Adrenal gland (tissue), 5 donors: ENCODE results near the gene RNF2.

ENCODE experiments used
- POLR2A ChIP-seq, 2 donors: fragments of 450-650 bp; IDR thresholded peaks; one replicate each; pipeline ENCODE4 v1.6.1; 2017; ENCODE audit warnings: antibody characterized with exemption in 2 of 2, mild to moderate bottlenecking in 2 of 2, moderate library complexity in 1 of 2
- TF ChIP-seq, protein P1 (sequence below), 6 experiments: fragments of 450-650 bp in 4 of 6; fragments of 200-600 bp in 2 of 6; sonication (generic) in 1 of 6; IDR thresholded peaks; 1 replicate in 5 of 6; 2 replicates in 1 of 6; pipeline versions ENCODE4 v1.5.1 to v1.8.0; 2016 to 2021; ENCODE audit warnings: antibody characterized with exemption in 6 of 6, mild to moderate bottlenecking in 2 of 6, moderate library complexity in 1 of 6
- donor health status: DM: no; HTN: no; CAD: no.

DNA sequence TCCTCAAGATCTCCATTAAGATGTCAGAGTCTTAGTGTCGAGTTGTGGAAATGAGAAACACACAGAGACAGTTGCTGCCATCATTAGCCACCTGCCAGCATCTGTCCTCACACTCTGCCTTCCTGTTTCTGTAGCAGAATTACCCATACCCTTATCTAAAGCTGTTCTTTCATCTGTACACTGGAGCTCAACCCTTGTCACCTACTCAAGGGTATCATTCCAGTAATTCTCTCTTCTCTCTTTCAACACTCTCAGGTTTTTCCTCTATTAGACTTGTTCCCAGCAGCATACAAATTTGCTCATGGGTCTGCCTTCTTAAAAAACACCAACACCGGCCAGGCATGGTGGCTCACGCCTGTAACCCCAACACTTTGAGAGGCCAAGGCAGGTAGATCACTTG is 27.4 kb upstream of the RNF2 start:
- TF ChIP-seq, protein P1, sequence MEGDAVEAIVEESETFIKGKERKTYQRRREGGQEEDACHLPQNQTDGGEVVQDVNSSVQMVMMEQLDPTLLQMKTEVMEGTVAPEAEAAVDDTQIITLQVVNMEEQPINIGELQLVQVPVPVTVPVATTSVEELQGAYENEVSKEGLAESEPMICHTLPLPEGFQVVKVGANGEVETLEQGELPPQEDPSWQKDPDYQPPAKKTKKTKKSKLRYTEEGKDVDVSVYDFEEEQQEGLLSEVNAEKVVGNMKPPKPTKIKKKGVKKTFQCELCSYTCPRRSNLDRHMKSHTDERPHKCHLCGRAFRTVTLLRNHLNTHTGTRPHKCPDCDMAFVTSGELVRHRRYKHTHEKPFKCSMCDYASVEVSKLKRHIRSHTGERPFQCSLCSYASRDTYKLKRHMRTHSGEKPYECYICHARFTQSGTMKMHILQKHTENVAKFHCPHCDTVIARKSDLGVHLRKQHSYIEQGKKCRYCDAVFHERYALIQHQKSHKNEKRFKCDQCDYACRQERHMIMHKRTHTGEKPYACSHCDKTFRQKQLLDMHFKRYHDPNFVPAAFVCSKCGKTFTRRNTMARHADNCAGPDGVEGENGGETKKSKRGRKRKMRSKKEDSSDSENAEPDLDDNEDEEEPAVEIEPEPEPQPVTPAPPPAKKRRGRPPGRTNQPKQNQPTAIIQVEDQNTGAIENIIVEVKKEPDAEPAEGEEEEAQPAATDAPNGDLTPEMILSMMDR (IDR thresholded peaks at IDR 0.05), result no peak
- no peak for TF ChIP-seq POLR2A (IDR thresholded peaks at IDR 0.05)
